PC-9 (cell line): ENCODE data around the gene MUC22. TPM values are rescaled to one million over a fixed set of nuclear protein-coding genes. Genes with fewer than 3 reads are reported as not detected.

ENCODE experiments used
- BruUV-seq: library from RNA; stranded (reverse); fragments of 400-500 nt; replicated peaks from 2 replicates; lab custom pipeline; 2021; lab: Mats Ljungman, UMichigan
- CTCF ChIA-PET: fragments of 300-600 bp; sonication (Branson Sonifier 250); formaldehyde crosslinking; loops from one replicate; lab custom pipeline; 2022; ENCODE audit warnings: antibody characterized with exemption; lab: Charles Lee
- POLR2A ChIA-PET: fragments of 300-600 bp; sonication (Branson Sonifier 250); formaldehyde crosslinking; loops from one replicate; lab custom pipeline; 2022; ENCODE audit warnings: antibody characterized with exemption; ENCODE audit not compliant: unreplicated experiment; lab: Charles Lee
- DNase-seq, 2 experiments: peaks; one replicate each; pipeline versions ENCODE4 v3.0.0 to v3.0.0-alpha.2; 2015 to 2022; ENCODE audit warnings: mixed read lengths in 1 of 2
- H2AFZ ChIP-seq: fragments of 200-600 bp; sonication (generic); 2 replicates; pipeline ENCODE4 v1.8.1; 2017; ENCODE audit warnings: antibody characterized with exemption
- H3F3A ChIP-seq: fragments of 200-600 bp; sonication (generic); 2 replicates; pipeline ENCODE4 v1.8.1; 2017; ENCODE audit warnings: antibody characterized with exemption, mild to moderate bottlenecking, low read depth; ENCODE audit not compliant: insufficient read depth
- H3K27ac ChIP-seq: fragments of 200-600 bp; sonication (generic); 2 replicates; pipeline ENCODE4 v1.6.1; 2016; ENCODE audit warnings: mixed run types
- H3K27me3 ChIP-seq: fragments of 200-600 bp; sonication (generic); 2 replicates; pipeline ENCODE4 v1.6.1; 2016; ENCODE audit warnings: low read depth, mixed run types; ENCODE audit not compliant: insufficient read depth
- H3K36me3 ChIP-seq: fragments of 200-600 bp; sonication (generic); 2 replicates; pipeline ENCODE4 v1.6.1; 2016; ENCODE audit warnings: low read depth, mixed run types
- H3K4me1 ChIP-seq: fragments of 200-600 bp; sonication (generic); replicated peaks from 2 replicates; pipeline ENCODE4 v1.6.1; 2016; ENCODE audit warnings: mixed run types; ENCODE audit not compliant: insufficient read depth
- H3K4me2 ChIP-seq: fragments of 200-600 bp; sonication (generic); 2 replicates; pipeline ENCODE4 v1.6.1; 2017; ENCODE audit warnings: mixed run types
- H3K4me3 ChIP-seq: fragments of 200-600 bp; sonication (generic); 2 replicates; pipeline ENCODE4 v1.6.1; 2016; ENCODE audit warnings: mixed run types
- H3K79me2 ChIP-seq: fragments of 200-600 bp; sonication (generic); 2 replicates; pipeline ENCODE4 v1.6.1; 2017; ENCODE audit warnings: low read depth, mixed run types
- H3K9me2 ChIP-seq: fragments of 200-600 bp; sonication (generic); 2 replicates; pipeline ENCODE4 v1.8.1; 2017; ENCODE audit warnings: mild to moderate bottlenecking; ENCODE audit not compliant: insufficient read depth
- H3K9me3 ChIP-seq: fragments of 200-600 bp; sonication (generic); 2 replicates; pipeline ENCODE4 v1.8.1; 2016; ENCODE audit warnings: low read depth; ENCODE audit not compliant: insufficient read depth
- H4K20me1 ChIP-seq: fragments of 200-600 bp; sonication (generic); 2 replicates; pipeline ENCODE4 v1.8.1; 2017; ENCODE audit not compliant: insufficient read depth
- EZH2 ChIP-seq: fragments of 200-600 bp; sonication (generic); IDR thresholded peaks from 2 replicates; pipeline ENCODE4 v1.8.0; 2017; ENCODE audit warnings: antibody characterized with exemption, low read depth
- intact Hi-C: fragments of 100-400 bp; cut with micrococcal nuclease; formaldehyde crosslinking; loops from one replicate; pipeline ENCODE4 v1.10.0; 2022; ENCODE audit not compliant: unreplicated experiment
- total RNA-seq: library from RNA; stranded (reverse); gene quantifications from 2 replicates; pipeline ENCODE4 v1.2.3, GENCODE V29; 2021
- TF ChIP-seq, protein P1 (sequence below): fragments of 200-600 bp; sonication (generic); conservative IDR thresholded peaks from 2 replicates; pipeline ENCODE4 v1.6.1; 2017; ENCODE audit warnings: mixed run types, antibody characterized with exemption, mild to moderate bottlenecking, moderate library complexity

The MUC22 gene
- total RNA-seq, 1 experiment from 2014 or later = not detected

DNA sequence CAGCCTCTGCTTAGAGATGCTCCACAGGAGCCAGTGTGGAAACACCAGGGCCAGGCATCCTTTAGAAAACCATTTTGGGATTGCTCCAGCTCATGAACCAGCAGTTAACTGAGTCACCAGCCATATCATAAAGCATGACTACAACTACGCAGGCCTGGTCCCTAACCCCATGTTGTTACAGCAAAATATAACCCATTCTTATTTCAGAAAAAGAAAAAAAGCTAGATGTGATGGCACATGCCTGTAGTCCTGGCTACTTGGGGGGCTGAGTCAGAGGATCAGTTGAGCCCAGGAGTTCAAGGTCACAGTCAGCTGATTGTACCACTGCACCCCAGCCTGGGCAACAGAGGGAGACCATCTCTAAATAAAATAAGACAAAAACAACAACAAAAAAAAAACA is 65.3 kb downstream of the MUC22 start:
- Histone ChIP-seq H3K36me3 (no peaks in the 10 kb centered on the region), H4K20me1 (no peaks in the 10 kb centered on the region), H3K79me2 (no peaks in the 10 kb centered on the region), H2AFZ (no peak overlapping the region), H3K4me1 (peaks cover under 1% of the 10 kb centered on the region; the same call in 1 of the 2 replicates), H3K4me3 (no peak overlapping the region), H3K27ac (no peak overlapping the region), H3K9me2 (no peaks in the 10 kb centered on the region), H3K4me2 (no peak overlapping the region), H3F3A (no peaks in the 10 kb centered on the region), H3K9me3 (no peaks in the 10 kb centered on the region), H3K27me3 (no peaks in the 10 kb centered on the region)
- no peak for TF ChIP-seq EZH2
- TF ChIP-seq, protein P1, sequence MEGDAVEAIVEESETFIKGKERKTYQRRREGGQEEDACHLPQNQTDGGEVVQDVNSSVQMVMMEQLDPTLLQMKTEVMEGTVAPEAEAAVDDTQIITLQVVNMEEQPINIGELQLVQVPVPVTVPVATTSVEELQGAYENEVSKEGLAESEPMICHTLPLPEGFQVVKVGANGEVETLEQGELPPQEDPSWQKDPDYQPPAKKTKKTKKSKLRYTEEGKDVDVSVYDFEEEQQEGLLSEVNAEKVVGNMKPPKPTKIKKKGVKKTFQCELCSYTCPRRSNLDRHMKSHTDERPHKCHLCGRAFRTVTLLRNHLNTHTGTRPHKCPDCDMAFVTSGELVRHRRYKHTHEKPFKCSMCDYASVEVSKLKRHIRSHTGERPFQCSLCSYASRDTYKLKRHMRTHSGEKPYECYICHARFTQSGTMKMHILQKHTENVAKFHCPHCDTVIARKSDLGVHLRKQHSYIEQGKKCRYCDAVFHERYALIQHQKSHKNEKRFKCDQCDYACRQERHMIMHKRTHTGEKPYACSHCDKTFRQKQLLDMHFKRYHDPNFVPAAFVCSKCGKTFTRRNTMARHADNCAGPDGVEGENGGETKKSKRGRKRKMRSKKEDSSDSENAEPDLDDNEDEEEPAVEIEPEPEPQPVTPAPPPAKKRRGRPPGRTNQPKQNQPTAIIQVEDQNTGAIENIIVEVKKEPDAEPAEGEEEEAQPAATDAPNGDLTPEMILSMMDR = no peak
- POLR2A ChIA-PET = no interaction called here
- CTCF ChIA-PET = interaction anchor here (0.6 kb wide), 1 partner anchor 193 kb away, joined by 11 read pairs; no protein-coding TSS in a partner anchor
- BruUV-seq = no TSS peak
- no peak for DNase-seq
- intact Hi-C loops = no loop called here

DNA sequence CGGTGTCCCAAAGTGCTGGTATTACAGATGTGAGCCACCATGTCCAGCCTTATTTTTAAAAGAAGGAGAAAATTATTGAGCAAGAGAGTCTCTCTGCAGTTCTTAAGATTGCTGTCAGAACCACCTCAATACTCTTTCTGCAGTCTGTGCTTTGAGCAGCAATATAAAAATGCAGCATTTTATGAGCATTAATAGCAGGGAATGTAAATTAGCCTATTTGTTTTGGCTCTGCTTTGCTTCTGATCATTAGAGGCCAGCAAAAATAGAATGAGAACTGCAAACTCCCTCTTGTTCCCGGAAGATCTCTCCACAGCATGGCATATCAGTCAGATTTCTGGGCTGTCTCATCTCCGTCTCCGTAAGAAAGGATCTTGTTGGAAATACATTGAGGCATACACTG is 66.3 kb downstream of the MUC22 start:
- Histone ChIP-seq H3K9me3 (no peaks in the 10 kb centered on the region), H4K20me1 (no peaks in the 10 kb centered on the region), H3K36me3 (no peaks in the 10 kb centered on the region), H3K27ac (no peak overlapping the region), H3F3A (no peaks in the 10 kb centered on the region), H3K27me3 (no peaks in the 10 kb centered on the region), H3K4me2 (no peak overlapping the region), H3K4me3 (no peak overlapping the region), H3K9me2 (no peaks in the 10 kb centered on the region), H2AFZ (no peak overlapping the region), H3K79me2 (no peaks in the 10 kb centered on the region), H3K4me1 (no peaks in the 10 kb centered on the region)
- no peak for DNase-seq
- POLR2A ChIA-PET = no interaction called here
- CTCF ChIA-PET = no interaction called here
- intact Hi-C loops = no loop called here
- TF ChIP-seq EZH2 = no peak
- TF ChIP-seq, protein P1 = no peak
- BruUV-seq = no TSS peak

DNA sequence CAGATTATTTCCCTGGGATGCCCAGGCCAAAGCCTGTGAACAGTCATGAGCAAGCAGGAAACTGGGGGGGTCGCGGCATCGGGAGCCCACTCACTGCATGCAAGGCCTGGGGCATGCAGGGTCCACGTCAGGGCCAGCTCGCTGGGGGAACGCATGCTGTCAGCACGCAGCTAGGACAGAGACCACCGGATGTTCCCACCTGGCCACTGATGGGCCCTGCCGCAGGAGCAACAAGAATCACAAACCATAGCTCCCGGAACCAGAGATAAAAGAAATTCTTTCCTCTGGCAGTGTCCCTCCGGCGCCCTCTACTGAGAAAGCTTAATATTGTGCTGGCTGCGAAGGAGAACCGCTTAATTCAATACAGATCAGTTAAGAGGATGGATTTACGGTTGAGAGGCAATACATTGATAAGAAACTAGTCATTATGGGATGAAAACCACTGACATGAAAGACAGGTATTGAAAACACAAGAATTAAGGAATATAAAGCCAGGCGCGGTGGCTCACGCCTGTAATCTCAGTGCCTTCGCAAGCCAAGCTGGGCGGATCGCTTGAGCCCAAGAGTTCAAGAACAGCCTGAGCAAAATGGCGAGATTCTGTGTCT is 69.5 kb downstream of the MUC22 start:
- Histone ChIP-seq H3K4me1 (no peaks in the 10 kb centered on the region), H3K27ac (no peak overlapping the region), H3K4me3 (no peak overlapping the region), H4K20me1 (no peaks in the 10 kb centered on the region), H3K9me2 (no peaks in the 10 kb centered on the region), H3K36me3 (no peaks in the 10 kb centered on the region), H2AFZ (no peak overlapping the region), H3K79me2 (no peaks in the 10 kb centered on the region), H3F3A (no peaks in the 10 kb centered on the region), H3K27me3 (no peaks in the 10 kb centered on the region), H3K4me2 (no peak overlapping the region), H3K9me3 (no peaks in the 10 kb centered on the region)
- BruUV-seq = no TSS peak
- ChIA-PET CTCF (interaction anchor here (0.6 to 2.9 kb wide), 15 partner anchors 9 to 547 kb away, joined by 3 to 20 read pairs (median 4); partner anchors contain the start of genes GTF2H4 and PSORS1C1), POLR2A (interaction anchor here (0.5 kb wide), 1 partner anchor 195 kb away, joined by 3 read pairs; the partner anchor contains the start of gene DDR1)
- intact Hi-C loops = loop anchor here (2.0 kb wide), 2 partner anchors 113 to 165 kb away; partner anchors contain the start of gene VARS2
- peak; percentile 46 to 64 for DNase-seq
- TF ChIP-seq, protein P1 = peak; percentile 90
- TF ChIP-seq EZH2 = no peak
